H9 (cell line): Measurements from ENCODE around the gene ATRNL1. TPM values are rescaled to one million over a fixed set of nuclear protein-coding genes. Genes with fewer than 3 reads are reported as not detected.

Experiments used
- DNase-seq: peaks from one replicate; pipeline ENCODE4 v3.0.0-alpha.2; 2017
- H2AFZ ChIP-seq: one replicate; pipeline ENCODE4 v1.6.1; 2013; ENCODE audit warnings: mild to moderate bottlenecking, low read length, control low read depth, moderate library complexity
- H2AK5ac ChIP-seq: 2 replicates; pipeline ENCODE4 v1.6.1; 2013; ENCODE audit warnings: low read length, control low read depth, mixed read lengths; ENCODE audit not compliant: insufficient read length
- H2BK120ac ChIP-seq: one replicate; pipeline ENCODE4 v1.6.1; 2013; ENCODE audit warnings: low read depth, mild to moderate bottlenecking, low read length, control low read depth, inconsistent platforms; ENCODE audit not compliant: poor library complexity, severe bottlenecking
- H2BK12ac ChIP-seq: 2 replicates; pipeline ENCODE4 v1.6.1; 2013; ENCODE audit warnings: low read length, control low read depth, mixed read lengths, low read depth; ENCODE audit not compliant: insufficient read length
- H2BK15ac ChIP-seq: 2 replicates; pipeline ENCODE4 v1.6.1; 2013; ENCODE audit warnings: low read depth, low read length, control low read depth
- H2BK20ac ChIP-seq: one replicate; pipeline ENCODE4 v1.6.1; 2013; ENCODE audit warnings: low read depth, mild to moderate bottlenecking, low read length, control low read depth, inconsistent platforms; ENCODE audit not compliant: poor library complexity, severe bottlenecking
- H2BK5ac ChIP-seq: 2 replicates; pipeline ENCODE4 v1.6.1; 2013; ENCODE audit warnings: low read length, control low read depth, mixed read lengths; ENCODE audit not compliant: insufficient read length
- H3K14ac ChIP-seq: 2 replicates; pipeline ENCODE4 v1.6.1; 2013; ENCODE audit warnings: low read length, control low read depth; ENCODE audit not compliant: insufficient read depth
- H3K18ac ChIP-seq: 2 replicates; pipeline ENCODE4 v1.6.1; 2013; ENCODE audit warnings: low read depth, mild to moderate bottlenecking, mixed read lengths, low read length, control low read depth; ENCODE audit not compliant: insufficient read length
- H3K23ac ChIP-seq: 2 replicates; pipeline ENCODE4 v1.6.1; 2013; ENCODE audit warnings: low read length, control low read depth, mixed read lengths, low read depth; ENCODE audit not compliant: insufficient read length
- H3K23me2 ChIP-seq: 2 replicates; pipeline ENCODE4 v1.6.1; 2013; ENCODE audit warnings: low read depth, mild to moderate bottlenecking, mixed read lengths, low read length, control low read depth; ENCODE audit not compliant: insufficient read length, poor library complexity, severe bottlenecking
- H3K27ac ChIP-seq: 2 replicates; pipeline ENCODE4 v1.5.1; 2013; ENCODE audit warnings: low read length, control low read depth, mixed read lengths, low read depth; ENCODE audit not compliant: insufficient read length
- H3K27me3 ChIP-seq: 2 replicates; pipeline ENCODE4 v1.6.1; 2013; ENCODE audit warnings: low read length, control low read depth, inconsistent platforms; ENCODE audit not compliant: insufficient read depth
- H3K4ac ChIP-seq: 2 replicates; pipeline ENCODE4 v1.6.1; 2013; ENCODE audit warnings: low read depth, mild to moderate bottlenecking, control low read depth, inconsistent platforms, low read length, moderate library complexity
- H3K4me1 ChIP-seq: 2 replicates; pipeline ENCODE4 v1.6.1; 2013; ENCODE audit warnings: low read length, control low read depth, inconsistent platforms; ENCODE audit not compliant: insufficient read depth
- H3K4me2 ChIP-seq: 2 replicates; pipeline ENCODE4 v1.6.1; 2013; ENCODE audit warnings: low read length, control low read depth, mixed read lengths; ENCODE audit not compliant: insufficient read length, insufficient read depth
- H3K56ac ChIP-seq: 2 replicates; pipeline ENCODE4 v1.6.1; 2013; ENCODE audit warnings: low read depth, mild to moderate bottlenecking, mixed read lengths, low read length, control low read depth; ENCODE audit not compliant: insufficient read length
- H3K79me1 ChIP-seq: 2 replicates; pipeline ENCODE4 v1.6.1; 2013; ENCODE audit warnings: low read depth, mild to moderate bottlenecking, moderate library complexity, low read length, control low read depth, inconsistent platforms; ENCODE audit not compliant: insufficient read depth, poor library complexity, severe bottlenecking
- H3K79me2 ChIP-seq: 2 replicates; pipeline ENCODE4 v1.6.1; 2013; ENCODE audit warnings: low read length, control low read depth, inconsistent platforms; ENCODE audit not compliant: insufficient read depth
- H3K9ac ChIP-seq: 2 replicates; pipeline ENCODE4 v1.6.1; 2013; ENCODE audit warnings: low read length, control low read depth, mixed read lengths; ENCODE audit not compliant: insufficient read length; ENCODE audit errors: extremely low read depth
- H3K9me3 ChIP-seq: one replicate; pipeline ENCODE4 v1.6.1; 2013; ENCODE audit warnings: low read depth, low read length, inconsistent platforms; ENCODE audit not compliant: control insufficient read depth
- H3T11ph ChIP-seq: one replicate; pipeline ENCODE4 v1.6.1; 2013; ENCODE audit warnings: mild to moderate bottlenecking, low read length, control low read depth, inconsistent platforms
- H4K20me1 ChIP-seq: one replicate; pipeline ENCODE4 v1.6.1; 2013; ENCODE audit not compliant: control insufficient read depth, insufficient read length, insufficient read depth
- H4K5ac ChIP-seq: 2 replicates; pipeline ENCODE4 v1.6.1; 2013; ENCODE audit warnings: low read depth, mild to moderate bottlenecking, mixed read lengths, low read length, control low read depth; ENCODE audit not compliant: insufficient read length
- H4K8ac ChIP-seq: replicated peaks from 2 replicates; pipeline ENCODE4 v1.6.1; 2013; ENCODE audit warnings: low read length, control low read depth, mixed read lengths, low read depth; ENCODE audit not compliant: insufficient read length
- H4K91ac ChIP-seq: 2 replicates; pipeline ENCODE4 v1.6.1; 2013; ENCODE audit warnings: low read depth, mild to moderate bottlenecking, moderate library complexity, mixed read lengths, low read length, control low read depth; ENCODE audit not compliant: insufficient read length
- H3K27ac Mint-ChIP-seq, 3 experiments: 2 replicates in 2 of 3; 3 replicates in 1 of 3; pipeline ENCODE4 v1.8.0; 2020 to 2021; ENCODE audit warnings: mixed read lengths in 3 of 3, mild to moderate bottlenecking in 1 of 3, moderate library complexity in 1 of 3
- H3K27me3 Mint-ChIP-seq: 2 replicates; pipeline ENCODE4 v1.8.0; 2021; ENCODE audit warnings: low read depth, mild to moderate bottlenecking, moderate library complexity, mixed read lengths
- H3K36me3 Mint-ChIP-seq, 3 experiments: 2 replicates in 2 of 3; 3 replicates in 1 of 3; pipeline ENCODE4 v1.8.0; 2020 to 2021; ENCODE audit warnings: low read depth in 3 of 3, mixed read lengths in 3 of 3; ENCODE audit not compliant: insufficient read depth in 1 of 3
- H3K4me1 Mint-ChIP-seq, 2 experiments: 2 replicates each; pipeline ENCODE4 v1.8.0; 2020; ENCODE audit warnings: mixed read lengths in 2 of 2
- H3K4me3 Mint-ChIP-seq, 2 experiments: 2 replicates in 1 of 2; 3 replicates in 1 of 2; pipeline ENCODE4 v1.8.0; 2020 to 2021; ENCODE audit warnings: mild to moderate bottlenecking in 2 of 2, mixed read lengths in 2 of 2, moderate library complexity in 1 of 2
- H3K9me3 Mint-ChIP-seq, 2 experiments: 2 replicates in 1 of 2; 3 replicates in 1 of 2; pipeline ENCODE4 v1.8.0; 2020; ENCODE audit warnings: mild to moderate bottlenecking in 2 of 2, mixed read lengths in 2 of 2, moderate library complexity in 1 of 2
- WGBS: extraction: QIAGEN DNeasy Blood & Tissue Kit; methylation state at CpG from one replicate; pipeline ENCODE4 v1.1.7; 2013; ENCODE audit warnings: missing lambda C conversion rate, low lambda C conversion rate, mixed read lengths; ENCODE audit not compliant: insufficient read length; ENCODE audit errors: extremely low coverage; 5-methylcytosine and 5-hydroxymethylcytosine counted together
- total RNA-seq: library from RNA; stranded (reverse); gene quantifications from 2 replicates; pipeline ENCODE4 v1.2.1, GENCODE V29; 2021
- TF ChIP-seq, protein P1 (sequence below): fragments of 200-600 bp; sonication (generic); conservative IDR thresholded peaks from 3 replicates; pipeline ENCODE4 v1.8.0; 2021; ENCODE audit warnings: antibody characterized with exemption, mild to moderate bottlenecking

The ATRNL1 gene
- total RNA-seq, 1 experiment from 2014 or later: 9.2 TPM

DNA sequence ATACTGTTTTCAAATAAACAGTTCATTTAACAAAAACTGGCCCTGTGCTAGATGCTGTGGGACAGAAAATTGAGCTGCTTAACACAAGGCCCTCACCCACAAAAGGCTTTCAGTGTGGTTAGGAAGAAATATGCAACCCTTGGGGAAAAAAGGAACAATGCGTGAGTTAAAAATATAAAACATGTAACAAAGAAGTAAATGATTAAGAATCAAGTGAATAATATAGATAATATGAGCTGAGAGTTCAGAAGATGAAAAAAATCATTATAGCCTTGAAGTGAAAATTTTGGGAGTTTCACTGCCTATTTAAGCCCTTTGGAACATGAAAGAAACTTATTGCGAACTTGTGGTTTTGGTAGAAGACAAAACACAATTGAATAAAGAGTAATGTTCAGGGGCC is 684.5 kb downstream of the ATRNL1 start:
- no peak overlapping the region for H2AFZ ChIP-seq
- H4K91ac ChIP-seq: no peak overlapping the region
- no peak overlapping the region for H3K14ac ChIP-seq
- no peak overlapping the region for H2AK5ac ChIP-seq
- Mint-ChIP-seq H3K4me3 (no peak overlapping the region), H3K27me3 (no peaks in the 10 kb centered on the region; the same call in 1 of the 2 replicates), H3K4me1 (peaks cover 8 to 9% of the 10 kb centered on the region in 2 experiments; a peak in 3 of 4 replicates), H3K27ac (no peak overlapping the region), H3K36me3 (no peaks in the 10 kb centered on the region), H3K9me3 (no peaks in the 10 kb centered on the region)
- DNase-seq: no peak
- H3K4ac ChIP-seq: no peak overlapping the region
- H2BK120ac ChIP-seq: no peak overlapping the region
- H2BK15ac ChIP-seq: no peak overlapping the region
- no peaks in the 10 kb centered on the region for H3K23me2 ChIP-seq
- no peak overlapping the region for H4K8ac ChIP-seq
- no peak overlapping the region for H2BK5ac ChIP-seq
- H3K56ac ChIP-seq: no peak overlapping the region
- H3K4me1 ChIP-seq: no peaks in the 10 kb centered on the region
- H2BK20ac ChIP-seq: no peak overlapping the region
- no peak overlapping the region for H3K23ac ChIP-seq
- H3K27ac ChIP-seq: no peak overlapping the region
- no peaks in the 10 kb centered on the region for H3K9me3 ChIP-seq
- no peak overlapping the region for H3K4me2 ChIP-seq
- H3K27me3 ChIP-seq: no peaks in the 10 kb centered on the region
- WGBS: no CpG with 5 or more reads among the region's 2 CpGs
- H4K20me1 ChIP-seq: no peaks in the 10 kb centered on the region
- H3K79me1 ChIP-seq: no peaks in the 10 kb centered on the region
- TF ChIP-seq, protein P1, sequence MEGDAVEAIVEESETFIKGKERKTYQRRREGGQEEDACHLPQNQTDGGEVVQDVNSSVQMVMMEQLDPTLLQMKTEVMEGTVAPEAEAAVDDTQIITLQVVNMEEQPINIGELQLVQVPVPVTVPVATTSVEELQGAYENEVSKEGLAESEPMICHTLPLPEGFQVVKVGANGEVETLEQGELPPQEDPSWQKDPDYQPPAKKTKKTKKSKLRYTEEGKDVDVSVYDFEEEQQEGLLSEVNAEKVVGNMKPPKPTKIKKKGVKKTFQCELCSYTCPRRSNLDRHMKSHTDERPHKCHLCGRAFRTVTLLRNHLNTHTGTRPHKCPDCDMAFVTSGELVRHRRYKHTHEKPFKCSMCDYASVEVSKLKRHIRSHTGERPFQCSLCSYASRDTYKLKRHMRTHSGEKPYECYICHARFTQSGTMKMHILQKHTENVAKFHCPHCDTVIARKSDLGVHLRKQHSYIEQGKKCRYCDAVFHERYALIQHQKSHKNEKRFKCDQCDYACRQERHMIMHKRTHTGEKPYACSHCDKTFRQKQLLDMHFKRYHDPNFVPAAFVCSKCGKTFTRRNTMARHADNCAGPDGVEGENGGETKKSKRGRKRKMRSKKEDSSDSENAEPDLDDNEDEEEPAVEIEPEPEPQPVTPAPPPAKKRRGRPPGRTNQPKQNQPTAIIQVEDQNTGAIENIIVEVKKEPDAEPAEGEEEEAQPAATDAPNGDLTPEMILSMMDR: no peak
- no peak overlapping the region for H4K5ac ChIP-seq
- no peaks in the 10 kb centered on the region for H3K79me2 ChIP-seq
- no peak overlapping the region for H3K18ac ChIP-seq
- H2BK12ac ChIP-seq: no peak overlapping the region
- H3K9ac ChIP-seq: no peak overlapping the region
- H3T11ph ChIP-seq: no peak overlapping the region
